HEK293 (cell line): ENCODE data around the gene ACP1.

Experiments
- YY1 ChIP-seq: fragments of 450-650 bp; formaldehyde crosslinking; IDR thresholded peaks from 2 replicates; pipeline ENCODE4 v1.5.1; 2018; ENCODE audit warnings: missing biosample characterization, missing genetic modification characterization
- ZBTB1 ChIP-seq: fragments of 450-650 bp; formaldehyde crosslinking; IDR thresholded peaks from 2 replicates; pipeline ENCODE4 v1.5.1; 2016; ENCODE audit warnings: missing biosample characterization, missing genetic modification characterization
- ZFP3 ChIP-seq: fragments of 450-650 bp; formaldehyde crosslinking; IDR thresholded peaks from 2 replicates; pipeline ENCODE4 v1.5.1; 2016; ENCODE audit warnings: low read depth, missing biosample characterization, missing genetic modification characterization
- ZNF146 ChIP-seq: fragments of 450-650 bp; formaldehyde crosslinking; IDR thresholded peaks from 2 replicates; pipeline ENCODE4 v1.5.1; 2016; ENCODE audit warnings: missing biosample characterization, missing genetic modification characterization
- ZNF76 ChIP-seq: fragments of 450-650 bp; formaldehyde crosslinking; IDR thresholded peaks from 2 replicates; pipeline ENCODE4; 2016; ENCODE audit warnings: low read depth, missing biosample characterization, missing genetic modification characterization, borderline replicate concordance
- ZNF792 ChIP-seq: fragments of 450-650 bp; formaldehyde crosslinking; IDR thresholded peaks from 2 replicates; pipeline ENCODE4 v1.5.1; 2016; ENCODE audit warnings: missing biosample characterization, missing genetic modification characterization
- ZSCAN30 ChIP-seq: fragments of 450-650 bp; IDR thresholded peaks from 2 replicates; pipeline ENCODE4 v1.5.1; 2018; ENCODE audit warnings: missing biosample characterization, mild to moderate bottlenecking, missing genetic modification characterization, moderate library complexity
- TF ChIP-seq, protein P1 (sequence below): fragments of 450-650 bp; formaldehyde crosslinking; IDR thresholded peaks from 2 replicates; pipeline ENCODE4 v1.5.1; 2016; ENCODE audit warnings: missing biosample characterization, missing genetic modification characterization
- TF ChIP-seq, protein P2 (sequence below): fragments of 450-650 bp; IDR thresholded peaks from 2 replicates; pipeline ENCODE4 v1.5.1; 2018; ENCODE audit warnings: missing biosample characterization, missing genetic modification characterization
- TF ChIP-seq, protein P3 (sequence below): fragments of 450-650 bp; formaldehyde crosslinking; optimal IDR thresholded peaks from 2 replicates; pipeline ENCODE3; 2016; ENCODE audit warnings: missing biosample characterization, mild to moderate bottlenecking, missing genetic modification characterization
- TF ChIP-seq, protein P4 (sequence below): fragments of 450-650 bp; formaldehyde crosslinking; IDR thresholded peaks from 2 replicates; pipeline ENCODE4 v1.5.1; 2016; ENCODE audit warnings: missing biosample characterization, missing genetic modification characterization
- TF ChIP-seq, protein P5 (sequence below): fragments of 450-650 bp; formaldehyde crosslinking; IDR thresholded peaks from 2 replicates; pipeline ENCODE4 v1.5.1; 2016; ENCODE audit warnings: missing biosample characterization, missing genetic modification characterization

DNA sequence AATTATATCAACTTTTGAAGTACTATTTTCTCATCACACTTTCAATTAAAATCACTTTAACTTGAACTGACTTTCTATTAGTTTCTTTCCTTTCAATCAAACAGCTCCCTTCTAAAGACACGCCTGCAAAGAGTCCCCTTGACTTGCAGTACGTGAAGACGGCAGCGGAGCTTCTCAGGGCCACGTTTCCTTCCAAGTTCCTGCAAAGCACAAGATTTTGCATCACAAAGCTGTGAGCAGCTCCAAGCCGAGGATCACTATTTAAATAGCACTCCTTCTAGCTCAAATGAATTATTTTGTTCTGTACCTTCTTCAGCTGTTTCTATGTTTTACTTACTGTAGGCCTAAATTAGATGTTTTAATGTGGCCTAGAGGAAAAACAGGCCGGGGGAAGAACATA is 31.7 kb upstream of the ACP1 start:
- TF ChIP-seq, protein P1, sequence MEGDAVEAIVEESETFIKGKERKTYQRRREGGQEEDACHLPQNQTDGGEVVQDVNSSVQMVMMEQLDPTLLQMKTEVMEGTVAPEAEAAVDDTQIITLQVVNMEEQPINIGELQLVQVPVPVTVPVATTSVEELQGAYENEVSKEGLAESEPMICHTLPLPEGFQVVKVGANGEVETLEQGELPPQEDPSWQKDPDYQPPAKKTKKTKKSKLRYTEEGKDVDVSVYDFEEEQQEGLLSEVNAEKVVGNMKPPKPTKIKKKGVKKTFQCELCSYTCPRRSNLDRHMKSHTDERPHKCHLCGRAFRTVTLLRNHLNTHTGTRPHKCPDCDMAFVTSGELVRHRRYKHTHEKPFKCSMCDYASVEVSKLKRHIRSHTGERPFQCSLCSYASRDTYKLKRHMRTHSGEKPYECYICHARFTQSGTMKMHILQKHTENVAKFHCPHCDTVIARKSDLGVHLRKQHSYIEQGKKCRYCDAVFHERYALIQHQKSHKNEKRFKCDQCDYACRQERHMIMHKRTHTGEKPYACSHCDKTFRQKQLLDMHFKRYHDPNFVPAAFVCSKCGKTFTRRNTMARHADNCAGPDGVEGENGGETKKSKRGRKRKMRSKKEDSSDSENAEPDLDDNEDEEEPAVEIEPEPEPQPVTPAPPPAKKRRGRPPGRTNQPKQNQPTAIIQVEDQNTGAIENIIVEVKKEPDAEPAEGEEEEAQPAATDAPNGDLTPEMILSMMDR (tag by site-specific recombination), result no peak
- TF ChIP-seq ZNF76 (tag by site-specific recombination) (no peak), ZFP3 (tag by site-specific recombination) (no peak), ZNF146 (tag by site-specific recombination) (no peak), YY1 (tag by site-specific recombination) (no peak), ZBTB1 (tag by site-specific recombination) (no peak), ZSCAN30 (tag by site-specific recombination) (no peak), ZNF792 (tag by site-specific recombination) (no peak)
- TF ChIP-seq, protein P2, sequence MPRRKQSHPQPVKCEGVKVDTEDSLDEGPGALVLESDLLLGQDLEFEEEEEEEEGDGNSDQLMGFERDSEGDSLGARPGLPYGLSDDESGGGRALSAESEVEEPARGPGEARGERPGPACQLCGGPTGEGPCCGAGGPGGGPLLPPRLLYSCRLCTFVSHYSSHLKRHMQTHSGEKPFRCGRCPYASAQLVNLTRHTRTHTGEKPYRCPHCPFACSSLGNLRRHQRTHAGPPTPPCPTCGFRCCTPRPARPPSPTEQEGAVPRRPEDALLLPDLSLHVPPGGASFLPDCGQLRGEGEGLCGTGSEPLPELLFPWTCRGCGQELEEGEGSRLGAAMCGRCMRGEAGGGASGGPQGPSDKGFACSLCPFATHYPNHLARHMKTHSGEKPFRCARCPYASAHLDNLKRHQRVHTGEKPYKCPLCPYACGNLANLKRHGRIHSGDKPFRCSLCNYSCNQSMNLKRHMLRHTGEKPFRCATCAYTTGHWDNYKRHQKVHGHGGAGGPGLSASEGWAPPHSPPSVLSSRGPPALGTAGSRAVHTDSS (tag by site-specific recombination), result no peak
- TF ChIP-seq, protein P3, sequence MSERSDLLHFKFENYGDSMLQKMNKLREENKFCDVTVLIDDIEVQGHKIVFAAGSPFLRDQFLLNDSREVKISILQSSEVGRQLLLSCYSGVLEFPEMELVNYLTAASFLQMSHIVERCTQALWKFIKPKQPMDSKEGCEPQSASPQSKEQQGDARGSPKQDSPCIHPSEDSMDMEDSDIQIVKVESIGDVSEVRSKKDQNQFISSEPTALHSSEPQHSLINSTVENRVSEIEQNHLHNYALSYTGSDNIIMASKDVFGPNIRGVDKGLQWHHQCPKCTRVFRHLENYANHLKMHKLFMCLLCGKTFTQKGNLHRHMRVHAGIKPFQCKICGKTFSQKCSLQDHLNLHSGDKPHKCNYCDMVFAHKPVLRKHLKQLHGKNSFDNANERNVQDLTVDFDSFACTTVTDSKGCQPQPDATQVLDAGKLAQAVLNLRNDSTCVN, result no peak
- TF ChIP-seq, protein P4, sequence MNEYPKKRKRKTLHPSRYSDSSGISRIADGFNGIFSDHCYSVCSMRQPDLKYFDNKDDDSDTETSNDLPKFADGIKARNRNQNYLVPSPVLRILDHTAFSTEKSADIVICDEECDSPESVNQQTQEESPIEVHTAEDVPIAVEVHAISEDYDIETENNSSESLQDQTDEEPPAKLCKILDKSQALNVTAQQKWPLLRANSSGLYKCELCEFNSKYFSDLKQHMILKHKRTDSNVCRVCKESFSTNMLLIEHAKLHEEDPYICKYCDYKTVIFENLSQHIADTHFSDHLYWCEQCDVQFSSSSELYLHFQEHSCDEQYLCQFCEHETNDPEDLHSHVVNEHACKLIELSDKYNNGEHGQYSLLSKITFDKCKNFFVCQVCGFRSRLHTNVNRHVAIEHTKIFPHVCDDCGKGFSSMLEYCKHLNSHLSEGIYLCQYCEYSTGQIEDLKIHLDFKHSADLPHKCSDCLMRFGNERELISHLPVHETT (tag by site-specific recombination), result no peak
- TF ChIP-seq, protein P5, sequence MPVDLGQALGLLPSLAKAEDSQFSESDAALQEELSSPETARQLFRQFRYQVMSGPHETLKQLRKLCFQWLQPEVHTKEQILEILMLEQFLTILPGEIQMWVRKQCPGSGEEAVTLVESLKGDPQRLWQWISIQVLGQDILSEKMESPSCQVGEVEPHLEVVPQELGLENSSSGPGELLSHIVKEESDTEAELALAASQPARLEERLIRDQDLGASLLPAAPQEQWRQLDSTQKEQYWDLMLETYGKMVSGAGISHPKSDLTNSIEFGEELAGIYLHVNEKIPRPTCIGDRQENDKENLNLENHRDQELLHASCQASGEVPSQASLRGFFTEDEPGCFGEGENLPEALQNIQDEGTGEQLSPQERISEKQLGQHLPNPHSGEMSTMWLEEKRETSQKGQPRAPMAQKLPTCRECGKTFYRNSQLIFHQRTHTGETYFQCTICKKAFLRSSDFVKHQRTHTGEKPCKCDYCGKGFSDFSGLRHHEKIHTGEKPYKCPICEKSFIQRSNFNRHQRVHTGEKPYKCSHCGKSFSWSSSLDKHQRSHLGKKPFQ (tag by site-specific recombination), result no peak
